ENCODE results near the gene ZNF814. TPM values are rescaled to one million over a fixed set of nuclear protein-coding genes. Genes with fewer than 3 reads are reported as not detected.
"Not testable (repeated sequence)": the region's sequence is repeated elsewhere in the genome, so short reads cannot be mapped to it uniquely, and the experiment has no call there.

Gene ZNF814
- total RNA-seq, result 10 to 100 TPM; 16.1 to 21.4 TPM

- DNase-seq (peak; percentile 83 to 85), ATAC-seq (replicated peaks in 1 of 2) (peak; percentile 94 to 96)
- H3K27ac Mint-ChIP-seq, result peak within 1 kb of the TSS; percentile 72
- H3K27me3 Mint-ChIP-seq (ENCODE audit: low read depth), result no peaks in the 10 kb centered on the region
- peaks cover 38% of the 10 kb centered on the region for H3K4me1 Mint-ChIP-seq (ENCODE audit: low read depth)
- peak within 1 kb of the TSS; percentile 90 to 93 for H3K4me3 Mint-ChIP-seq
- H3K36me3 Mint-ChIP-seq (ENCODE audit: insufficient read depth in 2 of 2), result peaks cover 26 to 58% of the 10 kb centered on the region in 2 donors
- peaks cover 12 to 22% of the 10 kb centered on the region in 2 donors for H3K9me3 Mint-ChIP-seq
Measured at GRCh38 chr19:57888560-57889231, at the start of gene ZNF814. Gene ZNF814 (minus strand): TSS chr19:57889037. CDS start chr19:57888802, 235 bp downstream.

GRCh38 chr19:57935731-57936130, 46.9 kb upstream of the ZNF814 start:
- DNase-seq, result no peak
- Mint-ChIP-seq H3K9me3 (peaks cover 13 to 28% of the 10 kb centered on the region in 2 donors), H3K27me3 (ENCODE audit: low read depth) (no peaks in the 10 kb centered on the region), H3K4me1 (ENCODE audit: low read depth) (no peaks in the 10 kb centered on the region), H3K36me3 (ENCODE audit: insufficient read depth in 2 of 2) (peaks cover 44 to 60% of the 10 kb centered on the region in 2 donors), H3K4me3 (peak overlapping the region in 1 of 2 donors; percentile 94), H3K27ac (no peak overlapping the region)
- ATAC-seq (replicated peaks in 1 of 2), result no peak

- ATAC-seq (replicated peaks in 1 of 2) (peak; percentile 88 to 96), DNase-seq (peak; percentile 35 to 60)
- Mint-ChIP-seq H3K36me3 (ENCODE audit: insufficient read depth in 2 of 2) (peaks cover 45 to 59% of the 10 kb centered on the region in 2 donors), H3K4me3 (peak within 1 kb of the TSS; percentile 86 to 94), H3K27me3 (ENCODE audit: low read depth) (no peaks in the 10 kb centered on the region), H3K27ac (no peak within 1 kb of the TSS), H3K9me3 (peaks cover 13 to 29% of the 10 kb centered on the region in 2 donors), H3K4me1 (ENCODE audit: low read depth) (no peaks in the 10 kb centered on the region)
Measured at GRCh38 chr19:57934820-57935665, 46.2 kb upstream of the ZNF814 start, which contains the start of gene ZNF418. Gene ZNF418 (minus strand): TSS chr19:57935402. CDS start chr19:57933822, 1,580 bp downstream.

- Mint-ChIP-seq H3K27ac (no peak overlapping the region), H3K27me3 (ENCODE audit: low read depth) (no peaks in the 10 kb centered on the region), H3K4me3 (no peak overlapping the region), H3K4me1 (ENCODE audit: low read depth) (no peaks in the 10 kb centered on the region), H3K9me3 (peaks cover 23 to 34% of the 10 kb centered on the region in 2 donors), H3K36me3 (ENCODE audit: insufficient read depth in 2 of 2) (peaks cover 40 to 41% of the 10 kb centered on the region in 2 donors)
- DNase-seq (no peak), ATAC-seq (replicated peaks in 1 of 2) (no peak)
Measured at GRCh38 chr19:57927587-57927986, 38.8 kb upstream of the ZNF814 start.

GRCh38 chr19:57916168-57916995, 27.5 kb upstream of the ZNF814 start, which contains the start of gene ZNF417:
Gene ZNF417 (minus strand): TSS chr19:57916592. CDS start chr19:57916411, 181 bp downstream.
- Mint-ChIP-seq H3K4me3 (peak within 1 kb of the TSS; percentile 93 to 98), H3K4me1 (ENCODE audit: low read depth) (peaks cover 40% of the 10 kb centered on the region), H3K36me3 (ENCODE audit: insufficient read depth in 2 of 2) (peaks cover 46 to 59% of the 10 kb centered on the region in 2 donors), H3K9me3 (peaks cover 22 to 36% of the 10 kb centered on the region in 2 donors), H3K27ac (peak within 1 kb of the TSS; percentile 94)
- H3K27me3 Mint-ChIP-seq (ENCODE audit: low read depth), result not testable (repeated sequence)
- peak; percentile 85 to 88 for DNase-seq
- ATAC-seq (replicated peaks in 1 of 2), result peak; percentile 99

GRCh38 chr19:57914531-57914930, 25.7 kb upstream of the ZNF814 start:
- DNase-seq (no peak), ATAC-seq (replicated peaks in 1 of 2) (no peak)
- no peak overlapping the region for H3K27ac Mint-ChIP-seq
- no peaks in the 10 kb centered on the region for H3K27me3 Mint-ChIP-seq (ENCODE audit: low read depth)
- peaks cover 40% of the 10 kb centered on the region for H3K4me1 Mint-ChIP-seq (ENCODE audit: low read depth)
- peaks cover 50 to 64% of the 10 kb centered on the region in 2 donors for H3K36me3 Mint-ChIP-seq (ENCODE audit: insufficient read depth in 2 of 2)
- peak overlapping the region; percentile 14 to 23 for H3K4me3 Mint-ChIP-seq
- peaks cover 24 to 34% of the 10 kb centered on the region in 2 donors for H3K9me3 Mint-ChIP-seq

GRCh38 chr19:57907394-57907793, 18.6 kb upstream of the ZNF814 start:
- DNase-seq, result no peak
- Mint-ChIP-seq H3K27ac (no peak overlapping the region), H3K27me3 (ENCODE audit: low read depth) (no peaks in the 10 kb centered on the region), H3K9me3 (peaks cover 16 to 23% of the 10 kb centered on the region in 2 donors), H3K36me3 (ENCODE audit: insufficient read depth in 2 of 2) (peaks cover 35 to 54% of the 10 kb centered on the region in 2 donors), H3K4me1 (ENCODE audit: low read depth) (peaks cover 21% of the 10 kb centered on the region), H3K4me3 (no peak overlapping the region)
- ATAC-seq (replicated peaks in 1 of 2), result no peak

GRCh38 chr19:57905258-57905657, 16.4 kb upstream of the ZNF814 start:
- H3K4me1 Mint-ChIP-seq (ENCODE audit: low read depth), result peaks cover 16% of the 10 kb centered on the region
- no peaks in the 10 kb centered on the region for H3K27me3 Mint-ChIP-seq (ENCODE audit: low read depth)
- peaks cover 9 to 11% of the 10 kb centered on the region in 2 donors for H3K9me3 Mint-ChIP-seq
- DNase-seq, result no peak
- peaks cover 21 to 41% of the 10 kb centered on the region in 2 donors for H3K36me3 Mint-ChIP-seq (ENCODE audit: insufficient read depth in 2 of 2)
- no peak overlapping the region for H3K4me3 Mint-ChIP-seq
- ATAC-seq (replicated peaks in 1 of 2), result no peak
- H3K27ac Mint-ChIP-seq, result peak overlapping the region; percentile 46

- H3K9me3 Mint-ChIP-seq, result peaks cover 8 to 9% of the 10 kb centered on the region in 2 donors
- ATAC-seq (replicated peaks in 1 of 2), result no peak
- peaks cover 16 to 32% of the 10 kb centered on the region in 2 donors for H3K36me3 Mint-ChIP-seq (ENCODE audit: insufficient read depth in 2 of 2)
- H3K27ac Mint-ChIP-seq, result no peak overlapping the region
- DNase-seq, result no peak
- H3K4me3 Mint-ChIP-seq, result peak overlapping the region in 1 of 2 donors; percentile 31
- H3K4me1 Mint-ChIP-seq (ENCODE audit: low read depth), result peaks cover 16% of the 10 kb centered on the region
- H3K27me3 Mint-ChIP-seq (ENCODE audit: low read depth), result no peaks in the 10 kb centered on the region
Measured at GRCh38 chr19:57903618-57904184, 14.9 kb upstream of the ZNF814 start.

GRCh38 chr19:57900311-57900710, 11.5 kb upstream of the ZNF814 start:
- H3K4me3 Mint-ChIP-seq, result no peak overlapping the region
- no peak overlapping the region for H3K27ac Mint-ChIP-seq
- DNase-seq (no peak), ATAC-seq (replicated peaks in 1 of 2) (no peak)
- no peaks in the 10 kb centered on the region for H3K27me3 Mint-ChIP-seq (ENCODE audit: low read depth)
- peaks cover 16% of the 10 kb centered on the region for H3K4me1 Mint-ChIP-seq (ENCODE audit: low read depth)
- peaks cover 5 to 10% of the 10 kb centered on the region in 2 donors for H3K9me3 Mint-ChIP-seq
- peaks cover 11 to 21% of the 10 kb centered on the region in 2 donors for H3K36me3 Mint-ChIP-seq (ENCODE audit: insufficient read depth in 2 of 2)

- H3K27me3 Mint-ChIP-seq (ENCODE audit: low read depth); H3K4me3 Mint-ChIP-seq; DNase-seq; ATAC-seq (replicated peaks in 1 of 2); H3K27ac Mint-ChIP-seq: not testable (repeated sequence)
- peaks cover 30% of the 10 kb centered on the region for H3K4me1 Mint-ChIP-seq (ENCODE audit: low read depth)
- H3K9me3 Mint-ChIP-seq, result peaks cover 9 to 18% of the 10 kb centered on the region in 2 donors
- peaks cover 20 to 42% of the 10 kb centered on the region in 2 donors for H3K36me3 Mint-ChIP-seq (ENCODE audit: insufficient read depth in 2 of 2)
Measured at GRCh38 chr19:57890706-57891105, 1.9 kb upstream of the ZNF814 start.

GRCh38 chr19:57888107-57888559, 704 bp downstream of the ZNF814 start:
- DNase-seq (no peak), ATAC-seq (replicated peaks in 1 of 2) (peak in 1 of 2 donors; percentile 2)
- H3K27ac Mint-ChIP-seq, result peak overlapping the region; percentile 72
- no peaks in the 10 kb centered on the region for H3K27me3 Mint-ChIP-seq (ENCODE audit: low read depth)
- H3K9me3 Mint-ChIP-seq, result peaks cover 12 to 22% of the 10 kb centered on the region in 2 donors
- H3K36me3 Mint-ChIP-seq (ENCODE audit: insufficient read depth in 2 of 2), result peaks cover 26 to 63% of the 10 kb centered on the region in 2 donors
- peak overlapping the region; percentile 90 to 93 for H3K4me3 Mint-ChIP-seq
- peaks cover 38% of the 10 kb centered on the region for H3K4me1 Mint-ChIP-seq (ENCODE audit: low read depth)

Data from activated T-cell treated with anti-CD3 and anti-CD28 coated beads, Interleukin-2, amount 50 U/mL, for 72 hours (primary cell).